ENCODE measurements around the gene CHRNA4.

Gene CHRNA4

DNA sequence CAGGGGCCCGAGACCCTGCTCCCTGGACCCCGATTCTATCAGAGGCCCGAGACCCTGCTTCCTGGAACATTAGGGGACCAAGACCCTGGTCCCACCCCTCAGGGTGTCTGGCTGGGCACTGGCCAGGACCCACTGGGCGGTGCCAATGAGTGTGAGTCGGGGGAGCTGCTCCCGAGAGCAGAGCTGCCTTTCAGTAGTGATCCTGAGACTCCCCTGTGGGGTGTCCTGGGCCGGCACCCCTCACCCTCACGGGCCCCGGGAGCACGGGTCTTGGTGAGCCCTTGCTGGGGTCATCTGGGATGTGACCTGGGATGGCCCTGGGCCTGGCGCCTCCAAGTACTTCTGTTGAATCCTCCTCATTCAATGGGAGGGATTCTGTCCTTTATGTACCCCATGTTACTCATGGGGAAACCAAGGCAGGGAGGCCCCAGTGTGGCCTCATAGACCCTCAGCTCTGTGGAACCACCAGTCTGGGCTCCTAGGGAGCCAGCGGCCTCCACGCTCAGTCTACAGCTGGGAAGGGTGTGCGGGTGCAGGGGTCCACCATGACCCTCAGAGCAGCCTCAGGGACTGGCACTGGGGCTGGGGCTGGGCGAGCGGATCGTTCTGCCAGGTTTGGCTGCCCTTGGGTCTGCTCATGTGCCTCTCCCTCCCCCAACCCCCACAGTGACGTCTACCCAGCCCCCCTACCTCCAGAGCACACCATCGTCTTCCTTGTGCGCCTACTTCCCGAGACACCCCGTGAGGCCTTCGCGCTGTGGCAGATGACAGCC, 42.6 kb downstream of the CHRNA4 start:
- no peak for DNase-seq

DNA sequence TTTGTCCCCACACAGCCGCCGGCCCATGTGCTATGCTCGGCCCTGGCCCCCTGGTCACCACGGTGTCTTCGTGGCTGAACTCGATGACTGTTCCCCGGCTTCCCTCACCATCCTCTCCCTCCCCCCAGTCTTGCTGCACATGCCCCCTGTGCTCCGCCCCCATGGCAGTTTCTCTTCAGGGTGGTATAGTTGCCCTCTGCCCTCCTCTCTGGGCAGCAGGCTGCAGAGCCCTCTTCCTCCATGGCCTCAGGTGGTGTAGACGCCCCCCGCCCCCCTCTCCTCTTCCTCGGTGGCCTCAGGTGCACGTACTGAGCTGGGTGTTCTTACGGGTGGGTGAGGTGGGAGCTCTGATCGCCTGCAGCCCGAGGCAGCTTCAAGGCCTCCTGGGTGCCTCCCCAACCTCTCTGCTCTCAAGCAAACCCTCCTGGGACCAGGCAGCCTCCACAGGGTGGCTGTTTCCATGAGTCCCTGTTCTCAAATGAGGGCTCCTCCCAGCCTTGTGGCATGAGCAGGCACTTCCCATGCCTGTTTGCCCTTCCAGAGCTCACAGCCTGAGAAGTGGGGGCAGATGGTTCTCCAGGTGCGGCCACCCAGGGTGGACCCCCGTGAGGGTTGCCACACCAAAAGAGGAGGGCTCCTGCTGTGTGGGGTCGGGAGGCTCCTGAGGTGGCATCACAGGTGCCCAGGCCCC, 43.4 kb downstream of the CHRNA4 start:
- DNase-seq: peak in 1 of 5 experiments; percentile 3

DNA sequence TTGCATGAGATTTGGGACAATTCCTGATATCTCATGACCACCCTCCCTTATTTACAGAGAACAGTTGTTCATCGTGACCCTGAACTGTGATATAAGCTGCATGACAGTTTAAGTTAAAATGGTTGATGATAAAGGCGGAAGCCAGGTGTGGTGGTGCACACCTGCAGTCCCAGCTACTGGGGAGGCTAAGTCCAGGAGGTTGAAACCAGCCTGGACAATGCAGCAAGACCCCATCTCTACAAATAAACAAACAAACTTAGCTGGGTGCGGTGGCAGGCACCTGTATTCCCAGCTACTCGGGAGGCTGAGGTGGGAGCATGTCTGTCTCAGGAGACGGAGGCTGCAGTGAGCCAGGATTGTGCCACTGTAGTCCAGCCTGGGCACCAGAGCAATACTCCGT, 44.1 kb downstream of the CHRNA4 start:
- DNase-seq: no peak

DNA sequence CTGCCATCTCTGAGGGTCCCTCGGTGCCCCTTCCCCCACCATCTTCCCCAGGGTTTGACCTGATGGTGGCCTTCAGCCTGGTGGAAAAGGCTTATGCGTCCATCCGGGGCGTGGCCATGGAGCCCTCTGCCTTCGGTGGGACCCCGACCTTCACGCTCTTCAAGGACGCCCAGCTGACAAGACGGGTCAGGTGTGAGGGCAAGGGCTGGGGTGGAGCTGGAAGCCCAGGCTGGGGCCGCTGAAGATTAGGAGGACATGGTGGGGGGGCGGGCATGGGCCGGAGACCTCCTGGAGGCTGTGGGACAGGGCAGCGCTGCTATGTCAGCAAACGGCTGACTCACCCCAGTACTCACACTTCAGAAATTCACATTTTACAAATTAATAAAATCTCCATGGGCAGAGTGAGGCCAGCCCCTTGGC, 44.6 kb downstream of the CHRNA4 start:
- peak in 1 of 5 experiments; percentile 5 for DNase-seq

DNA sequence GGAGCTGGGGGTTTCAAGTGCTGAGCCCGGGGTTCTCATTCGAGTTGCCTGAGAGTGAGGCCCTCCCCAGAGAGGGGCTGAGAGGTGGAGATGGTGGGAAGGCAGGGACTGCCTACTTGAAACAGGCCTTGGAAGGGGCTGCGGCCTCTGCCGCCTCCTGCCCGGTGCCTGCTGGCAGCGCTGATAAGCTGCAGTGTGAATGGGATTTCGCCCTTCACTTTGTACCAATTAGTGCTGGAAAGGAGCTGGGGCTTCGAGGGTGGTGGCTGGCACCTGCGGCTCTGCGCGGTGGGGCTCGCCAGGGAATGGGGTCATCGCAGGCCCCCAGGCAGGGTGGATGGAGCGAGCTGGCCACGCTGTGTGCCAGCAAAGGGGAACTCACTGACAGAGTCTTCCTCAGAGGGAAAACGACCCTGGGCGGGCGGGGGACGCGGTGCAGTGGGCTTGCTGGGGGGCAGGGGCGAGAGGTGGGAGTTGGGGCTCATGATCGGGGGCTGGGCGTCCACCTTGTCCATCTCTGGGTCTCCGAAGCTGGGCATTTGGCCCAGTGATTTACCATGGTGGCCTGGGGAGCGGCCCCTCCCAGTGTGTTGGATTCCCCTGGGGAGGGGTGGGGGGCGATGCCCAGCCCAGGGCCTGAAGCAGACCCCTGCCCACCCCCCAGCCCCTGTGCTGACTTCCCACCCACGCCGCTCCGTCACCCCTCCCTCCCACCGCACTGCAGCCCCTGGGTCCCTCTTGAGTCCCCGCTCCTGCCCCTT, 45.2 kb downstream of the CHRNA4 start:
- peak in 1 of 5 experiments; percentile 3 for DNase-seq

DNA sequence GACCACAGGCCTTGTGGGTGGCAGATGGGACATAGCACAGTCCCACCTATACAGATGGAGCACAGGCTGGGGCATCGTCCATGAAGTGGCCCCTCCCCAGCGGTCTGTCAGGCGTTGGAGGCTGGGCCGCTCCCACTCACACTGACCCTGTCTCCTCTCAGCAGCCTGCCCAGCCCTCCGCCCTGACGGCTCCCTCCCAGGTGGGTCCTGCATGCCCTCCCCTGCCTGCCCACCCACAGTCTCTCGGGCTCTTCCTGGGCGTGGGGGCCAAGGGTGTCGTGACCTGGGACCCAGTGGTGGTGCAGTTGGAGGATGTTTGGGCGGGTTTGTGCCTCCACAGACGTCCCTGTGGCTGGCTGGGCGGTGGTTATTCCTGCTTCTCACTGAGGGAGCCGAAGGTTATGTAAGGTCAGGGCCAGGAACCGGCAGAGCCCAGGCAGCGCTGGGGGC, 45.9 kb downstream of the CHRNA4 start:
- peak in 2 of 5 experiments; percentile 1 to 6 for DNase-seq

DNA sequence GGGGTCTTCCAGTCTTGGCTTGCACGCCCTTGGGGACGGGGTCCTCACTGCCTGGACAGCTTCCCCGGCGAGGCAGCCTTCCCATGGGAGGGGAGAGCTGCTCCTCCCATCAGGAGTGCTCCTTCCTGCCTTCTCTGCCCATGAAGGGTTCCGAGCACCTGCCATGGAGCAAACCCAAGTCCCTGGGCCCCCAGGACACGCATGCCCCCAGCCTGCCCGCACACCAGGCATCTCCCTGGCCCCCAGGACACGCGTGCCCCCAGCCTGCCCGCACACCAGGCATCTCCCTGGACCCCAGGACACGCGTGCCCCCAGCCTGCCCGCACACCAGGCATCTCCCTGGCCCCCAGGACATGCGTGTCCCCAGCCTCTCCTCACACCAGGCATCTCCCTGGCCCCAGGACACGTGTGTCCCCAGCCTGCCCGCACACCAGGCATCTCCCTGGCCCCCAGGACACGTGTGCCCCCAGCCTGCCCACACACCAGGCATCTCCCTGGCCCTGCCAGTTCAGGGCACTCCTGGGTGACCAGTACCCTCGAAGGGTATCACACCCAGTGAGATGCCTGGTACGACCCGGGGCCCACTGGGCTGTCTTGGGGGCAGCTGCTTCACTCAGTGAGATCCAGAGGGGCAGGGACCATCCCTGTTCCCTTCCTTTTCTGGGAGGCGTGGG, 46.4 kb downstream of the CHRNA4 start:
- DNase-seq: peak in 1 of 5 experiments; percentile 5

DNA sequence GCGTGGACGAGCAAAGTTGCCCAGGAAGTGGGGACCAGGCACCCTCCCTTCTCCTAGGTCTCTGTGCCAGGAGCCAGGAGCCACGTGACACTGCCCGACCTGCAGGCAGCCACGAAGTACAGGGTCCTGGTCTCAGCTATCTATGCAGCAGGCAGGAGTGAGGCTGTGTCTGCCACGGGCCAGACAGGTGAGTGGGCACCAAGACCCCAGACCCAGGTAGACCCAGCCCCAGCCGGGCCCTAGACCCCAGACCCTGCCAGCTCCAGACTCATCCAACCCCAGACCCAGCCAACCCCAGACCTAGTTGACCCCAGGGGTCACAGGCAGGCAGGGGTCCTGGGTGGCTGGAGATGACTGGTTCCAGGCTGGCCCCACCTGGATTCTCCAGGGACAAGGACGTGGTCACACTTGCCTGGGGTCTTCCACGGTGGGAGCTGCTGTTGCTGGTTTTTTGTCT, 47.1 kb downstream of the CHRNA4 start:
- no peak for DNase-seq

DNA sequence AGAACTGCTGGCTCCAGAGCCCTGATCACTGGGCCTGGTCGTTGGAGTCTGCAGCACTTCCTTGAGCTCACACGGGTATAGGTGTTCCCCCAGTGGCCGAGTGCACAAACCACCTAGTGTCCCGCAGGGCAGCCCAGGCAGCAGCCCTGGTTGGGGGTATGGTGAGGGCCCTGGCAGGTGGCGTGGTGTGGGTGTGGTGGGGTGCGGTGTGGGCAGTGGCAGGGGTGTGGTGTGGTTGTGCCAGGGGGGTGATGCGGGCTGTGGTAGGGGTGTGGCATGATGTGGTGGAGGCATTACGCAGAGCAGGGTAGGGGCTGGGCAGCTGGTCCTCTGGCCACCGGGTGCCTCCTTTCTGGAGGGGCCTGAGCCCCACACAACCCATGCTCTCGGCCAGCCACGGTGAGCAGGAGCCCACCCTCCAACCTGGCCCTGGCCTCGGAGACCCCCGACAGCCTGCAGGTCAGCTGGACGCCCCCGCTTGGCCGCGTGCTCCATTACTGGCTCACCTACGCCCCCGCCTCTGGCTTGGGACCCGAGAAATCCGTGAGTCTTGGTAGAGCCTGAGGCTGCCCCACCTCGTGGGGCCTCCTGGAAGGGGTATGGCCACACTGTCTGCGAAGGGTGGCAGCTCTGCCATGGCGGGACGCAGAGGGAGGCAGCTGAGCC, 47.7 kb downstream of the CHRNA4 start:
- DNase-seq: no peak

DNA sequence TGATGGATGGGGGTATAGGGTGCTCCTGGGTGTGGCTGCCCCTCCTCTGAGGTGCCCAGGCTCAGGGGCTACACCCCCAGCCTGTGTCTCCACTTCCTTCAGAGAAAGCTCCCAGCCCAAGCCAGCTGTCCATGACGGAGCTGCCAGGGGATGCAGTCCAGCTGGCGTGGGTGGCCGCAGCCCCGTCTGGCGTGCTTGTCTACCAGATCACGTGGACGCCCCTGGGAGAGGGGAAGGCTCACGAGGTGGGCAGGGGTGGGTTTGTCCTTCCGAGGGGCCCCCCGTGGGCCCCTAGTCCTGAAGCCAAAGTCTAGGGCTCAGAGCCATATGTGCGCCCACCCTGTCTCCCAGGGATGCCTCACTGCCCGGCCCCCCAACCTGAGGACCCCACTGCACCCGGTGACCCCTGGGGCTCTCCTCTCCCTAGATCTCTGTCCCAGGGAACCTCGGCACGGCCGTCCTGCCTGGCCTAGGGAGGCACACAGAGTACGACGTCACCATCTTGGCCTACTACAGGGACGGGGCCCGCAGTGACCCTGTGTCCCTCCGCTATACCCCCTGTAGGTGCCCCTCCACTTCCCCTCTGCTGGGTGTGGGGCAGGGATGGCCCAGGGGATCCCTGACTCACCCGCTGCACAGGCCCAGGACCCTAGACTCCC, 48.3 kb downstream of the CHRNA4 start:
- DNase-seq: no peak

DNA sequence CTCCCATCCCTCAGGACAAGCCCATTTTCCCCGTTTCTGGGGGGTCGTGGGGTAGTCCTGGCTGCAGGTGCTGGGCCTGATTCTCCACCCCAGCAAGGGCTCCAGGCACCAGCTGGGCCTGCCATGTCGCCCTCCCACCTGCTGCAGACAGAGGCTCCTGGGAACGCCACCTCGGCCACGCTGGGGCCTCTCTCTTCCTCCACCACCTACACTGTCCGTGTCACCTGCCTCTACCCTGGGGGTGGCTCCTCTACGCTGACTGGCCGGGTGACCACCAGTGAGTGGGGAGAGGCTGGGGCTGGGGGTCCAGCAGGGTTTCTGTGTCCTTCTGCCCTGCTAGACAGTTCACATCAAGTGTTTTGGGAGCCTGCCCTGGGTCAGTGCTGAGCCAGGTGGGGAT, 48.9 kb downstream of the CHRNA4 start:
- DNase-seq: no peak

DNA sequence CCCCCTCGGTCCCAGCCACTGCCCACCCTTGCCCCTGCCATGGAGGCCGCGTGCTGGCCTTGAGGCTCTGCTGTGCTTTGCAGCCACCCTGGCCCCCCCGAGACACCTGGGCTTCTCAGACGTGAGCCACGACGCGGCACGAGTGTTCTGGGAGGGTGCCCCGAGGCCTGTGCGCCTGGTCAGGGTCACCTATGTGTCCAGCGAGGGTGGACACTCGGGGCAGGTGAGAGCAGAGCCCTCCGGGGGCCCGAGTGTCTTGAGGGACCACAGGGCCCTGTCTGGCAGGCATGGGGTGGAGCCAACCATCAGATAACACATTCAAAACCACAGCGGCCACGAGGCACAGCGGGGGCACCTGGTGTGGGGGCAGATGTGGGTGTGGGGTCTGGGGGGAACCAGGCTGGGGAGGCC, 49.3 kb downstream of the CHRNA4 start:
- DNase-seq: no peak

DNA sequence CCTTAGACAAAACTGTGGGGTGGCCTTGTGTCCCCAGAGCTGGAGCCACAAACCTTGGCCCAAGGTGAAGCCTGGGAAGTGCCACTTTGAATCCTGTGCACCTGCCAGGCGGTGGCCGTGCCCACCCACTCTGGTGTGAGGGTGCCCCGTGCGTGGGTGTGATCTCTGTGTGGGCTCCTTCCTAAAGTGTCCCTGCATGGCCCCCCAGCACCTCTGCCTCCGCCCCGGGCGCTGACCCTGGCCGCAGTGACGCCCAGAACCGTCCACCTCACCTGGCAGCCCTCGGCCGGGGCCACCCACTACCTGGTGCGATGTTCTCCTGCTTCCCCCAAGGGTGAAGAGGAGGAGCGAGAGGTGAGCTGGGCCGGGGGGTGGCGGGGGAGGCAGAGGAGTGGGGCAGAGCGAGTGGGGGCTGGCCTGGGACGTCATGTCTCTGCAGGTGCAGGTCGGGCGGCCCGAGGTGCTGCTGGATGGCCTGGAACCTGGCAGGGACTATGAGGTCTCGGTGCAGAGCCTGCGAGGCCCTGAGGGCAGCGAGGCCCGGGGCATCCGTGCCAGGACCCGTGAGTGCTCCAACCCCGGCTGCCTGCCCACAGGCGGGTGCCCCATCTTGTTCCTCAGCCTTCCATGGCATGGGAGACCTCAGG, 49.8 kb downstream of the CHRNA4 start:
- no peak for DNase-seq

DNA sequence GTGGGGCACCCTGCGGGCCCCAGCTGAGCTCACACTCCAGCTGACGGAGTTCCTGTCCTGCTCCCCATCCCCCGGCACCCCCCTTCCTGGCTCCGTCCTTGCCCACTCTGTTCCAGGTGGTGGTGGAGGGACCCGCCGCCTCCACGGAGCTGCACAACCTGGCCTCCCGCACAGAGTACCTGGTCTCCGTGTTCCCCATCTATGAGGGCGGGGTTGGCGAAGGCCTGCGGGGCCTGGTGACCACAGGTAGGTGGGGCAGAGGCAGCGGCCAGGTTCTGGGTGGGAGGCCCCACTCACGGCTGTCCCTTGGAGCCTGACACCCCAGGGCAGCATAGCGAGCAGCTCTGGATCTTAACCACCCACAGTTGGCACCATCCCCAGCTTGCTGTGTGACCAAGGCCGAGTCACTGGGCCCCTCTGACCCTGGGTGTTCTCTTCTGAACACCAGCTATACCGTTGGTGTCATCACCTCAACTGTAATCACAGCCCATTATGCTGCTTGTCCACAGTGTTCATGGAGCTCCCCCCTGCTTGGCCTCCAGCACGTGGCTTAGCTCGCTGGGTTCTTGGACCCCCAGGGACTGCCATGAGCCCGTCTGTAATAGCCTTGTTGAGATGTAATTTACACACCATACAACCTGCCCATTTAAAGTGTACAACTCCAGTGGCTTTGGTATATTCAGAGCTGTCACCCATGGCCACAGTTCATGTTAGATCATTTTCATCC, 50.7 kb downstream of the CHRNA4 start:
- no peak for DNase-seq

DNA sequence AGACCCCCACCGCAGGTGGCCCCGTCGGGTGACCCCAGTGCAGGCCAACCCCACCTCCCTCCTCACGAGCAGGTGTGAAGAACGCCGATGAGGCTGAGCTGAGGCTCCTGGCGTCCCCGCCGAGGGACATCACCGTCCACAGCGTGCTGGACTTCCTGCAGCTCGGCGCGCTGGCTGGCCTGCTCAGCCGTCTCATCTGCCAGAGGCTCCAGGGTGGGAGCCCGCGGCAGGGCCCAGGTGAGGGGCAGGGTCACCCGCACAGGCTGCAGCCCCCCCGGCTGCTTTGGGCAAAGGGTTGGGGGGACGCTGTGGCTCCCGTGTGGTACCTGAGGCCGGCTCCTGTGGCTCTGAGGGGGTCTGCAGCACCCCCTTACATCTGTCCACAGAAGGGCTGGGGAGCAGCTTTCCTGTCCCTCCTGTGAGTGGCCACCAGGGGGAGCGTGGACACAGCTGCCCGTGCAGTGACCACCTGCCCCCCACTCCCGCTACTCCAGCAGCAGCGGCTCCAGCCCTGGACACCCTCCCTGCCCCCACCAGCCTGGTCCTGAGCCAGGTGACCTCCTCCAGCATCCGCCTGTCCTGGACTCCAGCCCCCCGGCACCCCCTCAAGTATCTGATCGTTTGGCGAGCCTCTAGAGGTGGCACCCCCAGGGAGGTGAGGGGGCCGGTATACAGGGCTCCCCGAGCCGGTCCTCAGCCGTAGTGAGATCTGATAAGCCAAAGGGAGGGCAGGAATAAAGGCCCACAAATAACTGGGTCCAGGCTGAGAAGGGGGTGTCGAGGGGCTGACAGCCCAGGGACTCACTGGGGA, 51.7 kb downstream of the CHRNA4 start:
- peak in 2 of 5 experiments; percentile 22 for DNase-seq

DNA sequence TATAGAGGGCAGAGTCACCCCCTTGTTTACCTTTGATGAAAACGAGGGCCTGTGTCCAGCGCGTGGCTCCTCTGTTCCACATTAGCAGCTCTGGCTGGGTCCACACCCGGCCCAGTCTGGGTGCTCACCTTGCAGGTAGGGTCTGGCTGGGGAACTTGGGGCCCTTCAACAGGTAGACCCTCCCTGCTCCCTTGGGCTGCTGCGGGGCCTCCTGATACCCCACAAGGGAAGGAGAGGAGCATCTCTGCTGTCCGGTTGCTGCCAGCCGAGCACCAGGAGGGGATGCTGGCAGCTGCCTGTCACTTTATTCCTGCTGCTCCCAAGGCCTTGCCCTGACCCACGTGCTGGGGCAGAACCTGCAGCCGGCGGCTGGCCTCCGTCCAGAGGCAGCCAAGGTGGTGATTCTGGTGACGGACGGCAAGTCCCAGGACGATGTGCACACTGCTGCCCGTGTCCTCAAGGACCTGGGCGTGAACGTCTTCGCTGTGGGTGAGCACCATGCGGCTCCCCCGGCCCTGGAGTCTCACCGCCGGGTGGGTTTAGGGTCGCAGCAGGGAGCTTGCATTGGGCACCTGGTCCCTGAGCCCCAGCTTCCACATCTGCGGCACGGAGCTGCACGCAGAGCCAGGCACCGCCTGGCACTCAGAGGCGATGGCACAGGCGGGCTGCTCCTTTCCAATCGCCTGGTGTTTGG, 52.8 kb downstream of the CHRNA4 start:
- no peak for DNase-seq

DNA sequence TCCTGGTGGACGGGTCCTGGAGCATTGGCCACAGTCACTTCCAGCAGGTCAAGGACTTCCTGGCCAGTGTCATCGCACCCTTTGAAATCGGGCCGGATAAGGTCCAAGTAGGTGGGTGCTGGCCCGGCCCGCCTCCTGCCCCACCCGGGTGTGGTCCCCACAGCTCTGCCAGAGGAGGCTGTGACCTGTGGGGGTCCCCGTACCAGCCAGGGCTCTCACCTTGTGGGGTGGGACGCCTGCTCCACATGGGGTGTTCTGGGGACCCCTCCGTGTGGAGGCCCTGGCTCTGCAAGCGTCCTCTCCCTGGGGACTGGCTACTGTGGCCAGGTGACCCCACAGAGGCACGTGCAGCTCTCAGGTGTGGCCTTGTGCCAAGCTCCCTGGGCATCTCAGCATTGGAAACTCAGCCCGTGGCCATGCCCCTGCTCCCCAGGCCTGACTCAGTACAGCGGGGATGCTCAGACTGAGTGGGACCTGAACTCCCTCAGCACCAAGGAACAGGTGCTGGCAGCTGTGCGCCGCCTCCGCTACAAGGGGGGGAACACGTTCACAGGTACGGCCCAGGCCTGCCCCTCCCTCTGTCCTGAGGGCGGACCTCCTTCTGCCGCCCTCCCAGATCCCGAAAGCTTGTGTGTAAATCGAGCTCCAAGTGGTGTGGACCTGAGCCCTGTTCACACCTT, 53.5 kb downstream of the CHRNA4 start:
- DNase-seq: no peak
